GM21381 (cell line): ENCODE data around the gene CCT2.

Experiments
- ATAC-seq: cut with Tn5 transposase; IDR thresholded peaks from one replicate; pipeline ENCODE4 v1.9.1; 2021; ENCODE audit warnings: mild to moderate bottlenecking, moderate library complexity; ENCODE audit not compliant: unreplicated experiment

The CCT2 gene

DNA sequence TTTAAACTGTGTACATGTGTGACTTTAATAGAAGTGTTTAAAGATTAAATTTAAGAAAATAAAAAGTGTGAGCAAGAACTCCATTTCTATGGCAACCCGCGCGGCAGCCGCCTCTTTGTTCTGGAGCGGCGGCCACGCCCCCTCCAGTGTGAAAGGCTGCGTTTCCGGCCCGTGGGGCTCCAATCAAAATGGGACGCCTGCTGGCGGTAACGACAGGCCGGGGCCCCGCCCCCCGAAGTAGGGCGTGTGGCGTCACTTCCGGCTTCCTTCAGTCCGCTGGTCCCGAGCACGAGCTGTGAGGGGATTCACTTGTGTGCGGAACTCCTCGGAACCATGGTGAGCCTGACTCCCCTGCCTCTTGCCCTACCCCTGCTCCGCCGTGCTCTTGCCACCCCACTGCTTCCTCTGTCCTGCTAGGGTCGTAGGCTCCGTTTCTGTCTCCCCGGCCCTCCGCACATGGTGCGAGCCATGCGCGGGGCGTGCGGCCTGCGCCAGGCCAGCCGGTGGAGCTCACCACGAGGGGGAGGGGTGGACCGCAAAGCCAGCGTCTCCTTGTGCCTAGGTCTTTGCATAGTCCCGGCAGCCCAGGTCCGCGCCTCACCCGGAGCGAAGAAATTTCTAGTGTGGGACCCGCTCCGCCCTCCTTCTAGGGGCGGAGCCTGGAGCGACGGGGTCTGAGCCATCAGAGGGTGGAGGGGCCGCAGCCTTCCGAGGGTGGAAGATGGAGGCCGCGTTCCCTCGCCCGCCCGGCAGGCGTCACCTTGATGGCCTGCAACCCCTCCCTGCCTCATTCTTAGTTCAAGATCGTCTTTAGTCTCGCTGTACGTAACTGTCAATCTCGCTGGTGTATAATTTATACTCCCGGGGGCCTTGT lies at the start of gene CCT2:
Gene CCT2, plus strand, starts transcription at position 271 of the 874 bp plus-strand sequence. Its CDS starts 63 bp downstream, at position 334.
- ATAC-seq = peak; percentile 97

- ATAC-seq = no peak
Measured at GRCh38 chr12:69540987-69541386, 44.3 kb upstream of the CCT2 start.

DNA sequence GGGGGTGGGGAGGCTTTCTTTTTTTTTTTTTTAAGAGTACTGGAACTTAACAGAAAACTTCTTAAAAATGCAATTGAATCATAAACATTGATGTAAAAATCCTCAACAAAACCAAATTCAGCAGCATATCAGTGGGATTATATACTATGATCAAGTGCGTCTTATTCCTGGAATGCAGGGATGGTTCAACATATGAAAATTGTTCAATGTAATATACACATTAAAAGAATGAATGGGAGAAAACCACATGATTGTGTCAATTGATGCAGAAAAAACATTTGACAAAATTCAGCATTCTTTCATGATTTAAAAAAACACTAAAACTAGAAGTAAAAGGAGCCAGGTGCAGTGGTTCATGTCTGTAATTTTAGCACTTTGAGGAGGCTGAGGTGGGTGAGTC lies 41.2 kb upstream of the CCT2 start:
- ATAC-seq = no peak

GRCh38 chr12:69545081-69545480 lies 40.2 kb upstream of the CCT2 start:
- ATAC-seq = no peak

GRCh38 chr12:69546693-69547438 lies 38.4 kb upstream of the CCT2 start:
- ATAC-seq = peak; percentile 90

DNA sequence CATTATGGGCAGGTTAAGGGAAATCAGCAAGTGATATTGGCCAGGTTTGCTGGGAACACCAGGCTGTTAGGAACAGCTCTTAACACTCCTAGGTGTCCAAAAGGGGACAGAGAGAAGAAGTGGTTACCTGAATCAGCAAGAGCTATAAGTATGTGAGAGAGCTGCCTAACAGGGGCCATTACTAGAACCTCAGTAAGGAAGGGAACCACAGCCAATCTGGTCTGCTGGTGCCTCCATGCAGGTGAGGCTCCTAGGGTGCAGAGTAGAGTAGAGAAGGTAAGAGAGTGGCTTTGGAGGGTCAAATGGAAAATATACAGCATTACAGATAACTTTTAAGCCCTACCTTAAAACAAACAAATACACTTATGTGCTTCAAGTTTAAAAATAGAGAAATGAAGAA lies 36.6 kb upstream of the CCT2 start:
- no peak for ATAC-seq

DNA sequence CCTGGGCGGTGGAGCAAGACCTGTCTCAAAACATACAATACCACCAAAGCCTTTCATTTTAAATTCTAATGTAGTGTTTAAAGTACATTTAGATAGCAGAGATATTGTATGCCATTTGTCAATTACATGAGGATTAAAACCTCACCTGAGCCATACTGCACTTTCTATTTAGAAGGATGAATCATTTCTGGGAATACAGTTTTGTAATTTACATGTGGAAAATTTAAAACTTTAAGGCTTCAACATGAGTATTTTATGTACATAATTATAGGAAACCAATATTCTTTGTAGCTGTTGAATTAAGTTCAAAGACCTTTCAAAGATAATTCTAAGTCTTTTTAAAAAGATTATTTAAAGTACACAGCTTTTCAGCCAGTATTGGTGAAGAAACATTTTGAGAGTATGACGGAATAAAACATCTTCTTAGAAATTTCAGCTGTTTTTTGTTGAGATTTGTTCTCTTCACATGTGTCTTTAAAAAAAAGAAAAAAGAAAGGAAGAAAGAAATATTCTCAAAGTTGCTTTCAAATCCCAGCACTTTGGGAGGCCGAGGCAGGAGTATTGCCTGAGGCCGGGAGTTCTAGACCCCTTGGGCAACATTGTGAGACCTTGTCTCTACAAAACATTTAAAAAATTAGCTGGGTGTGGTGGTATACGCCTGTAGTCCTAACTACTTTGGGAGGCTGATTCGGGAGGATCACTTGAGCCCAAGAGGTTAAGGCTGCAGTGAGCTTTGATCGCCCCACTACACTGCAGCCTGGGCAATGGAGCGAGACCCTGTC lies 34.5 kb upstream of the CCT2 start:
- no peak for ATAC-seq

DNA sequence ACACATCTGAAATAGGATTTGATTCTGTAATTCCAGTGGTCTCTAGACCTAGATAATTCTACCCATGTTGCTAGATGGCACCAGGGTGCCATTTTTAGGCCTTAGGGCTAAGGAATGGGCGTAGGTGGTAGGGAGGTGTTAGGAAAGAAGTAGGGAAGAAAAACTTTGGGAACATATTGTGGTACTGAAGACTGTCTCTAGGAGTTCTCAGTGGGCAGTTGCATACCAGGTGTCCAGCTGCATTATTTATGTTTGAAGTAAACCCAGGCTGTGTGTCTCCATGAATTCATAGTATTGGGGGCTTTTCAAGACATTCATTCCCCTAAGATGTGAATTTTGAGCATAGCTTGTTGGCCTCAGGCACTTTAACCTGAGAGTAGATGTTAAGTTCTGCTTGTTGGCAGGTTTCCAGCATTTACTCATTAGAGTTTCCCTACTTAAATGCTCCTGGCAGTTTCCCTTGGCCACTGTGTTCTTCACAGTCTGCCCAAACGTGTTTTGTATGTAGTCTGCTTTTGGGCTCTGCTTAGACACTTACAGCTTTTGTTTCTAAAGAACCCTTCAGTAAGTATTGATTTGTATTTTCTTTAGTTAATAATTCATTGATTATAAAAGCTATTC lies 31.5 kb upstream of the CCT2 start:
- ATAC-seq = no peak

GRCh38 chr12:69555461-69555860 lies 29.8 kb upstream of the CCT2 start:
- no peak for ATAC-seq

- no peak for ATAC-seq
Measured at GRCh38 chr12:69556383-69556782, 28.9 kb upstream of the CCT2 start.

- no peak for ATAC-seq
Measured at GRCh38 chr12:69563166-69563762, 22.0 kb upstream of the CCT2 start.

DNA sequence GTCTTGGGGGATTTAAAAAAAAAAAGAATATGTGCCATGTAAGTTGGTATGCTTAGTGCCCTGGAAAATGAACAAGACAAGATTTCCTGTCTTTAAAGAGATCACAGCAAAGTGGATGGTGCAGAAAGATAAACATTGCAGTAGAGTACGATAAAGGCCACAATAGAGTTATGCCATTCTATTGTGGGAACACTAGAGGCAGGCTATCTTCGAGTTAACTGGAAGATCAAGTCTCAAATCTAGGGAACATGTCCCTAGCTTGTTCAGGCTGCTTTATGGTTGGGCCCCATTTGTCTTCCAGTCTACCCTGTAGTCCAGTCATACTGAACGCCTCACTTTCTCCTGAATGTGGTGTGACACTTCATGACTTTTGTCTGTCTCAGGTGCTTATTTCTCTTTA lies 18.7 kb upstream of the CCT2 start:
- no peak for ATAC-seq

DNA sequence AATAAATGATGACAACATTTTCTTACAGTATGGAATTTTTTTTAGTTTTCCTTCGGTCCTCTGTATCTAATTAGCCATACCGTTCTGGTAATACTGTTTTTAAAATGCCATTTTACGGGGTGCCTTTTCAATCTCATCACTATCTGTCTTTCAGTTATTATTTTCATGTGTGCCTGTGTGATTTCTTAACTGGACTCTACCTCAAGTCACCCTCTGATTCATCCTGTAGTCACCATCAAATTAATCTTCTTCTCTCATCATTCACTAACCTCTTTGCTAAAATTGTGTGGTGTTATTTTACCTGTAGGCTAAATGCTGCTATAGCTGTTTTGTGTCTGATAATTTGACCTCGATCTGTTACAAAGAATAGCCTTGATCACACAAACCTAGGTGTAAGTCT lies 16.0 kb upstream of the CCT2 start:
- ATAC-seq = no peak

DNA sequence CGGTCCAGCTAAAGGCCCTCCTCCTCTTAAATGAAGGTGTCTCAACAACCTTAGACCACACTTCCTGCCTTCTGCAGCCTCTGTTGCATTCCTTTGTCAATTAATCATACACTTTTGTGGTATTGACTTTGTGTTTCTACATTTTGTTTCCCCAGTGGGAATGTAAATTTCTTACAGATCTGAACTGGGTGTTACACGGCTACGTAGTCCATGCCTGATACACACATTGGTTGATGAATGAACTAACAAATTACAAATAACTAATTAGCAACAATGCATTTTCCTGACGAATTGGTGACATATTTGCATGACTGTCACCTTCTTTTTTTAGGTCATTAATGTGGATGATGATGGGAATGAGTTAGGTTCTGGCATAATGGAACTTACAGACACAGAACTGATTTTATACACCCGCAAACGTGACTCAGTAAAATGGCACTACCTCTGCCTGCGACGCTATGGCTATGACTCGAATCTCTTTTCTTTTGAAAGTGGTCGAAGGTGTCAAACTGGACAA lies 15.2 kb upstream of the CCT2 start:
- ATAC-seq = no peak

- peak; percentile 67 for ATAC-seq
Measured at GRCh38 chr12:69570545-69571399, 14.5 kb upstream of the CCT2 start.

- no peak for ATAC-seq
Measured at GRCh38 chr12:69575346-69575745, 9.9 kb upstream of the CCT2 start.

DNA sequence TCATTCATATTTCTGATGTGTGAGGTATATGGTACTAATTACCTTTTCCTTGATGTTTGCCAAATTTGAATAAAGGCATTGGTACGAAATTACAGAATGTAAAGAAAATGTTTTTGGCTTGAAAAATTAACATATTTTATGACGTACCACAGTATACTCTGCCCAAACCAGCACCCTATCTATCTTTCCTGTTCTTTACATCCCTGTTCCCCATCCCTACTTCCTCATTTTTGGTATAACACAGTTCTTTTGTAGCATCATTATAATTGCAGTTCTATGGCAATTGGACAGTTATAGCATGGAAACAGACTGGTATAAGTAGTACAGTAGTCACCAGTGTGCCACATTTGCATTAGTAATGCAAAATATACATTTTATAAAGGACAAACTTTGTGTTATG lies 7.0 kb upstream of the CCT2 start:
- ATAC-seq = no peak

- no peak for ATAC-seq
Measured at GRCh38 chr12:69579029-69579428, 6.2 kb upstream of the CCT2 start.

DNA sequence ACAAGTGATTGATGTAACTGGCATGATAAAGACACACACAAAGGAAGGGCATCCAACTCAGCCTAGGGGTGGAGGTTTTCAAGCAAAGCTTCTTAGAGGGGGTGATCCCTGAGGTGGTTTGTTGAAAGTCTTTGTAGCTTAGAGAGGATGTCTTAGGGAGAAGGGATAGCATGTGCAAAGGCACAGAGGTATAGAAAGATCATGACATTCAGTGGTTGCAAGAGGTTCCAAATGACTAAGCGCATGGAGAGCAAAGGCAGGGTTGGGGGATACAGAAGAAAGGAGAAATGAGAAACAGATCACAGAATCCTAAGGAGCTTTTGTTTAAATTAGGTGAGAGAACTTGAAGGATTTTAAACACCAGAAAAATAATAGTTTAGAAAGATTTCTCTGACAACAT lies 5.2 kb upstream of the CCT2 start:
- no peak for ATAC-seq
